HEK293 (cell line): Measurements from ENCODE around the gene ADAMTSL3.

ENCODE experiments used
- CTCF ChIA-PET: fragments of 350-600 bp; formaldehyde crosslinking; extraction: SDS; loops from one replicate; lab custom pipeline; 2021; ENCODE audit warnings: antibody characterized with exemption; lab: Yijun Ruan, JAX
- POLR2A ChIA-PET: fragments of 300-600 bp; formaldehyde crosslinking; extraction: SDS; loops from one replicate; lab custom pipeline; 2020; ENCODE audit warnings: antibody characterized with exemption, inconsistent platforms; lab: Yijun Ruan, JAX
- H3K27ac ChIP-seq: fragments of 200-500 bp; sonication (Bioruptor generic); 2 replicates; pipeline ENCODE4 v1.5.1; 2014; ENCODE audit warnings: low read depth, low read length, control low read depth, inconsistent platforms; ENCODE audit errors: extremely low read depth
- H3K36me3 ChIP-seq, 2 experiments: fragments of 200-500 bp in 1 of 2; sonication (Bioruptor generic) in 1 of 2; 1 replicate in 1 of 2; 2 replicates in 1 of 2; pipeline ENCODE4 v1.5.1; 2014 to 2017; ENCODE audit warnings: inconsistent platforms in 2 of 2, low read length in 2 of 2; ENCODE audit not compliant: control insufficient read depth in 2 of 2, insufficient read depth in 1 of 2
- H3K4me1 ChIP-seq: fragments of 200-500 bp; sonication (Bioruptor generic); 2 replicates; pipeline ENCODE4 v1.5.1; 2014; ENCODE audit warnings: mild to moderate bottlenecking, low read length, inconsistent platforms; ENCODE audit not compliant: control insufficient read depth, insufficient read depth
- H3K4me3 ChIP-seq: 2 replicates; pipeline ENCODE4 v1.5.1; 2011; ENCODE audit warnings: low read depth, mild to moderate bottlenecking, control low read depth, low read length, moderate library complexity
- H3K9me3 ChIP-seq: fragments of 200-500 bp; sonication (Bioruptor generic); 2 replicates; pipeline ENCODE4 v1.5.1; 2014; ENCODE audit warnings: low read depth, low read length, inconsistent platforms; ENCODE audit not compliant: control insufficient read depth, insufficient read depth
- BCL11A ChIP-seq: fragments of 450-650 bp; formaldehyde crosslinking; IDR thresholded peaks from 2 replicates; pipeline ENCODE4 v1.5.1; 2016; ENCODE audit warnings: low read depth, missing biosample characterization, missing genetic modification characterization
- INSM2 ChIP-seq: fragments of 450-650 bp; formaldehyde crosslinking; IDR thresholded peaks from 2 replicates; pipeline ENCODE4 v1.5.1; 2016; ENCODE audit warnings: missing biosample characterization, missing genetic modification characterization
- MEIS1 ChIP-seq: sonication (generic); formaldehyde crosslinking; IDR thresholded peaks from 2 replicates; pipeline ENCODE4 v1.8.1; 2022; ENCODE audit warnings: missing genetic modification reagents, mild to moderate bottlenecking, borderline replicate concordance
- RBAK ChIP-seq: fragments of 450-650 bp; formaldehyde crosslinking; IDR thresholded peaks from 2 replicates; pipeline ENCODE4 v1.5.1; 2016; ENCODE audit warnings: missing biosample characterization, missing genetic modification characterization
- TCF7L2 ChIP-seq: IDR thresholded peaks from 2 replicates; pipeline ENCODE4 v1.6.1; 2011; ENCODE audit warnings: low read depth, mild to moderate bottlenecking, inconsistent platforms, low read length, moderate library complexity, borderline replicate concordance
- ZBTB6 ChIP-seq: fragments of 450-650 bp; formaldehyde crosslinking; IDR thresholded peaks from 2 replicates; pipeline ENCODE4 v1.5.1; 2017; ENCODE audit warnings: missing biosample characterization, missing genetic modification characterization
- ZNF114 ChIP-seq: fragments of 450-650 bp; formaldehyde crosslinking; IDR thresholded peaks from 2 replicates; pipeline ENCODE4 v1.5.0; 2017; ENCODE audit warnings: missing biosample characterization, missing genetic modification characterization
- ZNF157 ChIP-seq: fragments of 450-650 bp; formaldehyde crosslinking; IDR thresholded peaks from 2 replicates; pipeline ENCODE4 v1.5.1; 2016; ENCODE audit warnings: missing biosample characterization, missing genetic modification characterization
- ZNF214 ChIP-seq: fragments of 450-650 bp; formaldehyde crosslinking; IDR thresholded peaks from 2 replicates; pipeline ENCODE4 v1.5.1; 2017; ENCODE audit warnings: missing biosample characterization, mild to moderate bottlenecking, missing genetic modification characterization, borderline replicate concordance
- ZNF362 ChIP-seq: fragments of 450-650 bp; formaldehyde crosslinking; IDR thresholded peaks from 2 replicates; pipeline ENCODE4 v1.5.1; 2016; ENCODE audit warnings: missing biosample characterization, missing genetic modification characterization
- ZNF560 ChIP-seq: fragments of 450-650 bp; formaldehyde crosslinking; IDR thresholded peaks from 2 replicates; pipeline ENCODE4 v1.5.1; 2017; ENCODE audit warnings: missing biosample characterization, missing genetic modification characterization, borderline replicate concordance
- ZNF610 ChIP-seq: fragments of 450-650 bp; formaldehyde crosslinking; IDR thresholded peaks from 2 replicates; pipeline ENCODE4 v1.5.1; 2016; ENCODE audit warnings: missing biosample characterization, missing genetic modification characterization, borderline replicate concordance
- ZNF621 ChIP-seq: fragments of 450-650 bp; formaldehyde crosslinking; IDR thresholded peaks from 2 replicates; pipeline ENCODE4 v1.5.1; 2017; ENCODE audit warnings: missing biosample characterization, missing genetic modification characterization
- ZNF670 ChIP-seq: fragments of 450-650 bp; formaldehyde crosslinking; IDR thresholded peaks from 2 replicates; pipeline ENCODE4 v1.5.1; 2016; ENCODE audit warnings: missing biosample characterization, missing genetic modification characterization, low read depth
- ZNF704 ChIP-seq: fragments of 450-650 bp; formaldehyde crosslinking; IDR thresholded peaks from 2 replicates; pipeline ENCODE4 v1.5.1; 2016; ENCODE audit warnings: missing biosample characterization, missing genetic modification characterization
- ZNF707 ChIP-seq: fragments of 450-650 bp; formaldehyde crosslinking; IDR thresholded peaks from 2 replicates; pipeline ENCODE4 v1.5.1; 2016; ENCODE audit warnings: missing biosample characterization, missing genetic modification characterization
- TF ChIP-seq, protein P1 (sequence below): fragments of 450-650 bp; formaldehyde crosslinking; IDR thresholded peaks from 2 replicates; pipeline ENCODE4 v1.5.1; 2016; ENCODE audit warnings: missing biosample characterization, missing genetic modification characterization

The ADAMTSL3 gene

DNA sequence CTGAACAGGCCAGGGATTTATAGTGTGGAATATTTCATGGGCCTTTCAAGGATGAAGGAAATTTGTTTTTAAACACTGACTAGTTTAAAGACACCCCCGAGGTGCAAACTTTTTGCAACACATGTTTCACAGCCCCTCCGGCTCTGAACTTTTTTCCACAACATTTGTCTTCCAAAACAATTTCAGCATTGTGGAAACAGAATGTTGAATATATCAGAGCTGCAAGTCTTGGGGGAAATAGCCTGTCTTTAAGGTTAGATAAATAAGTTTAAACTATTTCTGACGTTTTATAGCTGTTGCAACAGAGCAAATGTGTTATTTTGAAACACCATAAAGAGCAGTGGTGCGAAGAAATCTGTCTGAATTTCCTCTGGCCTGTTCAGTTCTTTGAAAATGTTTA is 352.5 kb downstream of the ADAMTSL3 start:
- H3K9me3 ChIP-seq, result no peaks in the 10 kb centered on the region
- H3K4me3 ChIP-seq, result no peak overlapping the region
- no peak for TF ChIP-seq TCF7L2
- TF ChIP-seq ZNF704 (tag by site-specific recombination), result no peak
- TF ChIP-seq ZNF707 (tag by site-specific recombination), result no peak
- no peak for TF ChIP-seq ZNF670 (tag by site-specific recombination)
- TF ChIP-seq, protein P1, sequence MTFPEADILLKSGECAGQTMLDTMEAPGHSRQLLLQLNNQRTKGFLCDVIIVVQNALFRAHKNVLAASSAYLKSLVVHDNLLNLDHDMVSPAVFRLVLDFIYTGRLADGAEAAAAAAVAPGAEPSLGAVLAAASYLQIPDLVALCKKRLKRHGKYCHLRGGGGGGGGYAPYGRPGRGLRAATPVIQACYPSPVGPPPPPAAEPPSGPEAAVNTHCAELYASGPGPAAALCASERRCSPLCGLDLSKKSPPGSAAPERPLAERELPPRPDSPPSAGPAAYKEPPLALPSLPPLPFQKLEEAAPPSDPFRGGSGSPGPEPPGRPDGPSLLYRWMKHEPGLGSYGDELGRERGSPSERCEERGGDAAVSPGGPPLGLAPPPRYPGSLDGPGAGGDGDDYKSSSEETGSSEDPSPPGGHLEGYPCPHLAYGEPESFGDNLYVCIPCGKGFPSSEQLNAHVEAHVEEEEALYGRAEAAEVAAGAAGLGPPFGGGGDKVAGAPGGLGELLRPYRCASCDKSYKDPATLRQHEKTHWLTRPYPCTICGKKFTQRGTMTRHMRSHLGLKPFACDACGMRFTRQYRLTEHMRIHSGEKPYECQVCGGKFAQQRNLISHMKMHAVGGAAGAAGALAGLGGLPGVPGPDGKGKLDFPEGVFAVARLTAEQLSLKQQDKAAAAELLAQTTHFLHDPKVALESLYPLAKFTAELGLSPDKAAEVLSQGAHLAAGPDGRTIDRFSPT (tag by site-specific recombination), result no peak
- TF ChIP-seq ZNF214, result no peak
- TF ChIP-seq ZNF621, result no peak
- no peak for TF ChIP-seq ZNF114 (tag by site-specific recombination)
- TF ChIP-seq ZBTB6 (tag by site-specific recombination), result no peak
- TF ChIP-seq ZNF362 (tag by site-specific recombination), result no peak
- H3K27ac ChIP-seq, result no peak overlapping the region
- ChIA-PET CTCF (interaction anchor here (1.0 to 1.6 kb wide), 3 partner anchors 17 to 168 kb away, joined by 3 to 5 read pairs (median 3); no protein-coding TSS in a partner anchor), POLR2A (no interaction called here)
- no peaks in the 10 kb centered on the region for H3K36me3 ChIP-seq
- no peaks in the 10 kb centered on the region for H3K4me1 ChIP-seq

GRCh38 chr15:84009616-84010015 is 355.7 kb downstream of the ADAMTSL3 start:
- ChIA-PET CTCF (no interaction called here), POLR2A (no interaction called here)
- TF ChIP-seq RBAK (tag by site-specific recombination), result no peak
- TF ChIP-seq MEIS1 (CRISPR knock-in tag), result no peak
- TF ChIP-seq ZNF610 (tag by site-specific recombination), result no peak
- no peak for TF ChIP-seq ZNF114 (tag by site-specific recombination)
- no peak for TF ChIP-seq ZNF560
- TF ChIP-seq BCL11A (tag by site-specific recombination), result no peak
- no peak for TF ChIP-seq INSM2 (tag by site-specific recombination)
- no peak for TF ChIP-seq ZNF157 (tag by site-specific recombination)
- no peaks in the 10 kb centered on the region for H3K36me3 ChIP-seq
- no peak overlapping the region for H3K27ac ChIP-seq
- no peaks in the 10 kb centered on the region for H3K4me1 ChIP-seq
- H3K9me3 ChIP-seq, result no peaks in the 10 kb centered on the region
- no peak overlapping the region for H3K4me3 ChIP-seq
